Endodermal cell (in vitro differentiated cells): ENCODE results near the gene URB1. TPM values are rescaled to one million over a fixed set of nuclear protein-coding genes. Genes with fewer than 3 reads are reported as not detected.

Source experiments
- DNase-seq: peaks from one replicate; pipeline ENCODE4 v3.0.0-alpha.2; 2017
- H3K27ac ChIP-seq: 2 replicates; pipeline ENCODE4 v1.5.1; 2013; ENCODE audit warnings: mild to moderate bottlenecking, low read depth, low read length, moderate library complexity
- H3K27me3 ChIP-seq: 2 replicates; pipeline ENCODE4 v1.6.1; 2013; ENCODE audit warnings: mild to moderate bottlenecking, low read length, moderate library complexity; ENCODE audit not compliant: insufficient read depth, control insufficient read depth, poor library complexity, severe bottlenecking
- H3K36me3 ChIP-seq: 2 replicates; pipeline ENCODE4 v1.7.0; 2013; ENCODE audit warnings: mild to moderate bottlenecking, low read length, moderate library complexity; ENCODE audit not compliant: control insufficient read depth, insufficient read depth
- H3K4me1 ChIP-seq: one replicate; pipeline ENCODE4 v1.7.0; 2013; ENCODE audit warnings: low read length; ENCODE audit not compliant: control insufficient read depth, insufficient read depth
- H3K4me3 ChIP-seq: 2 replicates; pipeline ENCODE4 v1.5.1; 2013; ENCODE audit warnings: mild to moderate bottlenecking, low read length, moderate library complexity
- H3K9ac ChIP-seq: 2 replicates; pipeline ENCODE4 v1.6.1; 2013; ENCODE audit warnings: mild to moderate bottlenecking, low read length, moderate library complexity; ENCODE audit not compliant: poor library complexity, severe bottlenecking; ENCODE audit errors: extremely low read depth
- H3K9me3 ChIP-seq: 2 replicates; pipeline ENCODE4 v1.6.1; 2013; ENCODE audit warnings: mild to moderate bottlenecking, low read length, moderate library complexity; ENCODE audit not compliant: control insufficient read depth
- H3K27ac Mint-ChIP-seq: 2 replicates; pipeline ENCODE4 v1.8.0; 2020; ENCODE audit warnings: mixed read lengths
- H3K27me3 Mint-ChIP-seq: 2 replicates; pipeline ENCODE4 v1.8.0; 2021; ENCODE audit warnings: mild to moderate bottlenecking, mixed read lengths; ENCODE audit not compliant: insufficient read depth
- H3K36me3 Mint-ChIP-seq: 2 replicates; pipeline ENCODE4 v1.8.0; 2020; ENCODE audit warnings: low read depth, mixed read lengths
- H3K4me1 Mint-ChIP-seq: 2 replicates; pipeline ENCODE4 v1.8.0; 2020; ENCODE audit warnings: mixed read lengths
- H3K4me3 Mint-ChIP-seq: 2 replicates; pipeline ENCODE4 v1.8.0; 2020; ENCODE audit warnings: mild to moderate bottlenecking, moderate library complexity, mixed read lengths
- H3K9me3 Mint-ChIP-seq: 2 replicates; pipeline ENCODE4 v1.8.0; 2020; ENCODE audit warnings: mild to moderate bottlenecking, mixed read lengths
- CTCF ChIP-seq: fragments of 200-600 bp; sonication (generic); conservative IDR thresholded peaks from 2 replicates; pipeline ENCODE4 v1.5.0; 2021; ENCODE audit warnings: antibody characterized with exemption, mild to moderate bottlenecking
- WGBS, 2 experiments: methylation state at CpG; one replicate each; pipeline versions ENCODE4 v1.1.5 to v1.1.7; 2013; ENCODE audit warnings: missing lambda C conversion rate in 2 of 2, mixed read lengths in 1 of 2; ENCODE audit not compliant: insufficient coverage in 1 of 2, insufficient read length in 1 of 2; 5-methylcytosine and 5-hydroxymethylcytosine counted together
- total RNA-seq, 2 donors: library from RNA; stranded (reverse); fragmentation: NEBNext Ultra II Directional in 1 of 2; extraction: Animal tissue kit (Norgen Biotek cat#: 25700) in 1 of 2; gene quantifications; 2 replicates in 1 of 2; 3 replicates in 1 of 2; pipeline ENCODE4 v1.2.1, GENCODE V29; 2021

Gene URB1
- total RNA-seq, 2 donors from 2014 or later: 9.4 to 14.0 TPM

GRCh38 chr21:32364387-32364786 is 28.4 kb downstream of the URB1 start:
- TF ChIP-seq CTCF: no peak
- Mint-ChIP-seq H3K36me3 (peaks cover 64% of the 10 kb centered on the region), H3K4me3 (no peak overlapping the region), H3K27me3 (no peaks in the 10 kb centered on the region), H3K27ac (no peak overlapping the region), H3K9me3 (no peaks in the 10 kb centered on the region), H3K4me1 (no peaks in the 10 kb centered on the region)
- H3K27ac ChIP-seq: no peak overlapping the region
- whole genome bisulfite sequencing, 2 experiments: 95 to 98% methylated on average over 5 to 7 of the region's 7 CpGs
- H3K9ac ChIP-seq: no peak overlapping the region
- no peak overlapping the region for H3K4me3 ChIP-seq
- H3K4me1 ChIP-seq: no peaks in the 10 kb centered on the region
- DNase-seq: no peak
- peaks cover 76% of the 10 kb centered on the region for H3K36me3 ChIP-seq
- no peaks in the 10 kb centered on the region for H3K9me3 ChIP-seq
- H3K27me3 ChIP-seq: no peaks in the 10 kb centered on the region

GRCh38 chr21:32360401-32360975 is 32.3 kb downstream of the URB1 start:
- no peaks in the 10 kb centered on the region for H3K27me3 ChIP-seq
- TF ChIP-seq CTCF: no peak
- Mint-ChIP-seq H3K36me3 (peaks cover 66% of the 10 kb centered on the region), H3K27ac (no peak overlapping the region), H3K4me1 (no peaks in the 10 kb centered on the region), H3K9me3 (no peaks in the 10 kb centered on the region), H3K4me3 (no peak overlapping the region), H3K27me3 (no peaks in the 10 kb centered on the region)
- H3K27ac ChIP-seq: no peak overlapping the region
- H3K9ac ChIP-seq: no peak overlapping the region
- no peaks in the 10 kb centered on the region for H3K9me3 ChIP-seq
- 94 to 98% methylated on average over 5 of the region's 5 CpGs for WGBS, 2 experiments
- no peaks in the 10 kb centered on the region for H3K4me1 ChIP-seq
- peaks cover 76% of the 10 kb centered on the region for H3K36me3 ChIP-seq
- no peak for DNase-seq
- H3K4me3 ChIP-seq: no peak overlapping the region

DNA sequence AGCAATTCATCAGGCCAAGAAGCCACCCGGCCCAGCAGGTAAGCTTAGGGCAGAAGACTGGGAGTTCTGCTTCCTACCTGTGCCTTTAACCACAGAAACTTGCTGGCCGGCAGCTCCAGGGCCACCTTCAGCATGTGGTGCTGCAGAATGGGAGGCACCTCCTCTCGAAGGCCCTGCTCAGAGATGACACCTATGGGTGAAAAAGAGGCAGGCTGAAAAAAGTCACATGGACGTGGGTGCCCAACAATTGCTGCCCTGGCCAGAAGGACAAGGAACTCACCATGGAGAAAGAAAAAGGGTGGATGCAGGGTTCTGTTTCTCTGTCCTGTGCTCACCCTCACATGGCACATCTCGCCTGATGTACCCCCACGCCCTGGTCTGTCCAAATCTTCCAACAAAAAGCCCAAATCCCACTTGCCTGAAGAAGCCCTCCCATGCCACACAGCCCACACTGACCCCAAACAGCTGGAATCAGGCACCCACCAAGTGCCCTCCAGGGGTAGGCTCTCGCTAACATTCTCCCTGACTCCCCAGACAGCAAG is 33.0 kb downstream of the URB1 start:
- Histone ChIP-seq H3K27me3 (no peaks in the 10 kb centered on the region), H3K4me3 (no peak overlapping the region), H3K9me3 (no peaks in the 10 kb centered on the region), H3K36me3 (peaks cover 82% of the 10 kb centered on the region), H3K9ac (no peak overlapping the region), H3K4me1 (no peaks in the 10 kb centered on the region), H3K27ac (no peak overlapping the region)
- H3K4me3 Mint-ChIP-seq: no peak overlapping the region
- no peaks in the 10 kb centered on the region for H3K27me3 Mint-ChIP-seq
- DNase-seq: no peak
- WGBS, 2 experiments: 82 to 90% methylated on average over 3 to 7 of the region's 7 CpGs
- H3K27ac Mint-ChIP-seq: peak overlapping the region; percentile 32
- peak; percentile 44 for TF ChIP-seq CTCF
- H3K9me3 Mint-ChIP-seq: no peaks in the 10 kb centered on the region
- no peaks in the 10 kb centered on the region for H3K4me1 Mint-ChIP-seq
- H3K36me3 Mint-ChIP-seq: peaks cover 68% of the 10 kb centered on the region
